DLD1 (cell line): ENCODE data around the gene HRH2.
"Not testable (repeated sequence)": the region's sequence is repeated elsewhere in the genome, so short reads cannot be mapped to it uniquely, and the experiment has no call there.

Experiments
- in situ Hi-C: cut with HindIII; loops from 2 replicates; pipeline ENCODE4 v1.10.0; 2017; ENCODE audit warnings: low sequenced_read_pairs

Gene HRH2

DNA sequence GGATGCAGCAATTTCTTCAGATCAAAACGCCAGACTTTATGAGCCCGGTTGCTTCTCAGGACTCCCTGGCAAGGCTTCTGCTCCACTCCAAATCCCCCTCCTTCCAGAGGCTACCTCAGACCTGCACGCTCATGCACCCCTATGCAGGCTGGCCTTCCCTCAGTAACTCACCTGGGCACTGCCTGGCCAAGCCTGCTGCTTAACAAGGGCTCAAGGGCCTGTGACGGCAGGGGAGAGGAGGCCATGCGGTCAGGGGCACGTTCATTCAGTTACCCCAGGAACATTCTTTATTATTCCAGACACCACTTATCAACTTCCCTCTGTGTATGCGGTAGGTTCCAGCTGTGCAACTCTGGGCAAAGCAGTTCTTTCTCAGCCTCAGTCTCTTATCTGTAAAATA, 79.6 kb downstream of the HRH2 start:
- in situ Hi-C loops = loop anchor here (25.0 kb wide), 1 partner anchor 200 kb away; no protein-coding TSS in a partner anchor

DNA sequence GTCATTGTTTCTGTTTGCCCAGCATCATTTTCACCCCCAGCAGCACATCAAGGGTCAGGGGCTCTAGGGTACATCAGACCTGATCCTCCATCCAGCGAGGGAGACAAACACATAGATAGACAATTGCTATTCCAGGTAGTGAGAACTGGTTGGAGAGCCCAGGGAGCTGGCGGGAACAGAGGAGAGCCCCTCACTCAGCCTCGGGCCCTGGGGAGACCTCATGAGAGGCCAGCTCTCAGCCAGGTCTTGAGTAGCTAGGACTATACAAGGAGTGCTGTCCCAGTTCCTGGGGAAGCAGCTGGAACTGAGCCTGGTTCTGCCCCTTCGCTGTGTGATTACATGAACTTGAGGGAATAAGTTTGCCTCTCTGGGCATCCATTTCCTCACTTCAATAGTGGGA, 80.3 kb downstream of the HRH2 start:
- in situ Hi-C loops = loop anchor here (25.0 kb wide), 1 partner anchor 201 kb away; no protein-coding TSS in a partner anchor

DNA sequence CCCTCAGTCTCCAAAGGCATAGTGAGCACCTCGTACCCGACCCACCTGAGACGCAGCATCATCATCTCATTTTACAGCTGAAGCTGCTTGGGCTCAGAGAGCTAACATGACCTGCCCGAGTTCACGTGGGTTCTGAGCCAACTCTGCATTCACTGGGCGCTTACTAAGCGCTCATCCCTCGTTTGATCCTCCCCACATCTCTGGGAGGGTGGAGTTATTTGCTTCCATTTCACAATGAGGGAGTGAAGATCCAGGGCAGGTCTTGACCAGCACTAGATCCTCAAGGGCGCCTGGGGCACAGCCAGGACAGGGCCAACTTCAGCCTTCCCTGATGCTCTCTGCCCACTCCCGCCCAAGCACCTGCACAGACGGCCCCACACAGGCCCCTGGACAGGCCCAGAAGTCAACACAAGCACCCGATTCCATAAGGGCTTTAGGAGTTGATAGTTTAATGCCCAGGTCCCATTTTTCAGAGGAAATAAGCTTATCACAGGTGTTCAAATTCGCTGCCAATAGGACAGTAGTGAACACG, 80.8 kb downstream of the HRH2 start:
- in situ Hi-C loops = loop anchor here (25.0 kb wide), 1 partner anchor 201 kb away; no protein-coding TSS in a partner anchor

GRCh38 chr5:175740014-175740413, 82.1 kb downstream of the HRH2 start:
- in situ Hi-C loops = loop anchor here (25.0 kb wide), 1 partner anchor 203 kb away; no protein-coding TSS in a partner anchor

DNA sequence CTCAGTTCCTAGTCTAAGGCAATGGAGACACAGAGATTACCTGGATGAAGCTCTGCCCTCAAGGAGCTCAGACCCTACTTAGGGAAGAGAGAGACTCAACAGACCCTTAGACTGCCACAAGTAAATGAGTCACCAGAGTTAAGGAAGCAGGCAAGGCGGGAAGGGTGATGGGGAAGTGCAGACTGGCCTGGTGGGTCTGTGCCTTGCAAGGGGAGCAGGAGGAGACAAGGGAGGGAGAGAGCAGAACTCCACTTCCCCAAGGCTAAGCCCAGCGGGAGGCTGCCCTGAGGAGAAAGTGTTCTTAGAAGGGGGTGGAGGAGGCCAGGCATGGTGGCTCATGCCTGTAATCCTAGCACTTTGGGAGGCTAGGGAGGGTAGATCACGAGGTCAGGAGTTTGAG, 83.7 kb downstream of the HRH2 start:
- in situ Hi-C loops = loop anchor here (25.0 kb wide), 1 partner anchor 204 kb away; no protein-coding TSS in a partner anchor

DNA sequence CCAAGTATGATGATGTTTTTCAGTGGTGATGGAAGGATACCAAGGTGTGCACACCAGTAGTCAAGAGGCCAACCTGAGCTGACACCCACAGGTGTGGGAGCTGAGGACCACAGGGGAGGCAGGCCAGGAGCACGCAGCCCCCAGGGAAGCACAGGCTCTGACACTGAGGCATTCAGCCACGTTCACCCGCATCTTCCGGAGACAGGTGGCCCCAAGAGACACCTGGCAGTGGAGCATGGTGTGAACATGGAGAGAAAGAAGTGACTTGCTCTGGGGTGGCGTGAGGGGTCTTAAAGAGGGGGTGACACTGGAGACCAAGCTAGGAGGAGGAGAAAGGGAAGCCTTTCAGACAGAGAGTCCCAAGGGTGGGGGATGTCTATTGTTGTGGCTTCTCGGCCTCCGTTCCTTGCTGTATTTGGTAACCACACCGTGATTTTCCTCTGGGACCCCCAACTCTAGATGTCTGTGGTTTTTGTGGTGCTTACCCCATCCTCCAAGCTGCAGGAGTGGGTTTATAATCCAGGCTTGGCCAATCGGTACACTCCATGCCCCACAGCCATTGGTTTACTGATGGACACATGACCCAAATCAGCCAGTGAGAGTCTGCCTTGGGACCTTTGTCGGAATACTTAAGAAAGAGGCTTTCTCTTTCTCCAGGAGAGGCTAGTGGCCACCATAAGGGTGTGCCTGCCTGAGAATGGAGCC, 84.6 kb downstream of the HRH2 start:
- in situ Hi-C loops = loop anchor here (25.0 kb wide), 1 partner anchor 205 kb away; no protein-coding TSS in a partner anchor

- in situ Hi-C loops = loop anchor here (25.0 kb wide), 1 partner anchor 206 kb away; no protein-coding TSS in a partner anchor
Measured at GRCh38 chr5:175743676-175744210, 85.9 kb downstream of the HRH2 start.

DNA sequence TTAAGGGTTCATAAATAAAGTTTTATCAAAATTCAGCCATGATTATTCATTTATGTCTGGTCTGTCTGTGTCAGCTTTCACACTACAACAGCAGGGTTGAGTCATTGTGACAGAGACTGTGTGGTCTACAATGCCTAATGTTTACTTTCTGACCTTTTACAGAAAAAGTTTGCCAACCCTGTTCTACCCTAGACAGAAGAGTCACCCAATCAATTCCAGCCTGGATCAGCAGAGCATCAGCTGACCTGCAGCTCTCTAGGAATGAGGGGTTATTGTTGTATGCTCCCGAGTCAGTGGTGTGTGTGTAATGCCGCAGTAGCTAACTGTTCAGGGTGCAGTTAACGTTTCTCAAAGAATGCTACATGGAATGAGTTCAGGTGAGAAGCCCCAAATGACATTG, 87.3 kb downstream of the HRH2 start:
- in situ Hi-C loops = loop anchor here (25.0 kb wide), 1 partner anchor 208 kb away; no protein-coding TSS in a partner anchor

DNA sequence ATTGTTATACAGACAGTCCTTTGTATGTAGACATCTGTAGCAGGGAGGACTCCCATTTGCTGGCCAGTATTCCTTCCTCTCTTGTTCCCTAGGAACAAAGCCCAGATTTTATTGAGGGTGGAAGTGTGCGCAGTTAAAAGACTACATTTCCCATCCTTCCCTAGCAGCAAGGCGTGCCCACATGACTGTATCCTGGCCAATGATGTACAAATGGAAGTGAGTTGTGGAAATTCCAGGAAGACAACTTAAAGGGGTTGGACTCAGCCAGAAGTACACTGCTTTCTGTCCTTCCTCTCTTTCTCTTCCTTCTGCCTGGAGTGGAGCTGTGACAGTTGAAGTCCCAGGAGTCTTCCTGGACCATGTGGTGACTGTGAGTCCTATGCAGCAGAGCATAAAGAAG, 89.0 kb downstream of the HRH2 start:
- in situ Hi-C loops = loop anchor here (25.0 kb wide), 1 partner anchor 210 kb away; no protein-coding TSS in a partner anchor

- in situ Hi-C loops = loop anchor here (25.0 kb wide), 1 partner anchor 210 kb away; no protein-coding TSS in a partner anchor
Measured at GRCh38 chr5:175747539-175748060, 89.7 kb downstream of the HRH2 start.

GRCh38 chr5:175748650-175749049, 90.8 kb downstream of the HRH2 start:
- in situ Hi-C loops = loop anchor here (25.0 kb wide), 1 partner anchor 211 kb away; no protein-coding TSS in a partner anchor

DNA sequence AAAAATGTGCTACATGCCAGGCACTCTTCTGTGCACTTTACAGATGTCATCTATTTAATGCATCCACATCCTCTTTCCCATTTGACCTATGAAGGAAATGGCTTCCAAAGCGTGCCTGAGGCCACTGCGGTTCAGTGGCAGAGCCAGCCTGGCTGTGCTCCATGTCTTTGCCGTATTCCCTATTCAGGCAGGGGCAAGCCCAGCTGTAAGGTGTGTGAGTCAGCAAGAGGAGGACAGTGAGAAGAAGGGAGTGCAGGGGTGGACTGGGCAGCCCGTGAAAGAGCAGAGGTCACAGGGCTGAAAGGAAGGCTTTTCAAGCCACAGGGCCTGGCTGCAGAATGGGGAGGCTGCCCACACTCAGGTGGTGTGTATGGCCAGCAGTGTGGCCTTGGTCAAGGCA, 91.7 kb downstream of the HRH2 start:
- in situ Hi-C loops = loop anchor here (25.0 kb wide), 1 partner anchor 212 kb away; no protein-coding TSS in a partner anchor

GRCh38 chr5:175750511-175750931, 92.7 kb downstream of the HRH2 start:
- in situ Hi-C loops = no loop called here

DNA sequence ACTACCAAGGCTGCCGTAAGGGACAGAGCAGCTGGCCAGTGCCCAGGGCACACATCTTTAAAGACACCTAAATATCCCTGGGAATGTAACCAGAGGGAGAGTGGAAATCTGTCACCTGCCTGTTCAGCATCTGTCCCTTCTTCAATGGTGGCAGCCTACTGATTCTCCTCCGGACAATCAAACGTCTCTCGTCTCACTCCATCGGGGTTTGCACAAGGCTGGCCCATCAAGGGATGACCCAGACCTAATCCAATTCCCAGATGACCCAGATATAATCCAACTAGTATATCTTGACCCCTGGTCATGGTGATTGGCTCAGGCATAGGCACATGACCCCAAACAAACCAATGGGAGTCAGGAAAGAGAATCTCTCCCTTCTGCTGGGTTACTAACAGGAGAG, 93.5 kb downstream of the HRH2 start:
- in situ Hi-C loops = no loop called here

DNA sequence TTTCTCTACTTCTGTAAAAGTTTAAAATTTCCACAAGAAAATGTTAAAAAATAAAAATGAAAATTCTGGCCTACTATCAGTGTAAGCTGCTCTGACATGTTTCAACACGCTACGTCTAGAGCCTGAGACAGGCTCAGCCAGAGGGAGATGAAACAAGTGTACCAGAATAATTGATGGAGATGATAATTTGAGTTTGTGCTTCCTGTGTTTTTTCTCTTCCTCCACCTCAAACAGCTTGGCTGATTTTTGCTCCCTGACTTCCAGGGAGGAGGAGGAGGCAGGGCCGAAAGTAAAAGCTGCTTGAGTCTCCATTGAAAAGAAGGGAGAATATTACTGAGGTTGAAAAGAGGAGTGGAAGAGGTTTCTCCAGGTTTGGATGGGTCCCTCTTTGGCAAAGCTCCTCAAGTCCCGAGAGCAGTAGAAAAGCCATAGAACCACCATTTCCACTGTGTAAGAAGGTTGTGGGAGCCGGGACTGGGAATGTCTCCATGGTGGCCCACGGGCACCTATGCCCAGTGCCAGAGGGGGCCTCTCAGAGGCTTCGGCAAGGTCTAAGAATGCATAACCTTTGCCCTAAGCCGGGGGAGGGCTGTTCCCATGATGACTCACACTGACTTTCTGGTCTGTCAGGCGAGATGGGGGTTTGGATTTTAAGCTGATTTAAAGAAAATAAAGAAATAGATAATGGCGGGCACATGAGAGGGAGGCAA, 95.1 kb downstream of the HRH2 start:
- in situ Hi-C loops = no loop called here

GRCh38 chr5:175753536-175754402, 95.9 kb downstream of the HRH2 start:
- in situ Hi-C loops = no loop called here

DNA sequence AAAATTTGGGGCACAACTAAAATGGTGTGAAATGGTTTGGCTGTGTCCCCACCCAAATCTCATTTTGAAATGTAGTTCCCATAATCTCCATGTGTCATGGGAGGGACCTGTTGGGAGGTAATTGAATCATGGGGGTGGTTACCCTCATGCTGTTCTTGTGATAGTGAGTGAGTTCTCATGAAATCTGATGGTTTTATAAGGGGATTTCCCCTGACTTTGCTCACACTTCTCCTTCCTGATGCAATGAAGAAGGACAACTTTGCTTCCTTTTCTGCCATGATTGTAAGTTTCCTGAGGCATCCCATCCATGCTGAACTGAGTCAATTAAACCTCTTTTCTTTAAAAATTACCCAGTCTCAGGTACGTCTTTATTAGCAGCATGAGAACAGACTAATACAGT, 102.1 kb downstream of the HRH2 start:
- in situ Hi-C loops = not testable (repeated sequence)
